GM04504 (cell line): ENCODE data around the gene EXOSC3.
A peak's percentile ranks its signal among the peaks of the same experiment; 100 is the strongest.
"Not testable (repeated sequence)": the region's sequence is repeated elsewhere in the genome, so short reads cannot be mapped to it uniquely, and the experiment has no call there.

ENCODE experiments used
- DNase-seq: peaks from one replicate; pipeline ENCODE4 v3.0.0-alpha.2; 2012; ENCODE audit warnings: low read depth

EXOSC3 gene

DNA sequence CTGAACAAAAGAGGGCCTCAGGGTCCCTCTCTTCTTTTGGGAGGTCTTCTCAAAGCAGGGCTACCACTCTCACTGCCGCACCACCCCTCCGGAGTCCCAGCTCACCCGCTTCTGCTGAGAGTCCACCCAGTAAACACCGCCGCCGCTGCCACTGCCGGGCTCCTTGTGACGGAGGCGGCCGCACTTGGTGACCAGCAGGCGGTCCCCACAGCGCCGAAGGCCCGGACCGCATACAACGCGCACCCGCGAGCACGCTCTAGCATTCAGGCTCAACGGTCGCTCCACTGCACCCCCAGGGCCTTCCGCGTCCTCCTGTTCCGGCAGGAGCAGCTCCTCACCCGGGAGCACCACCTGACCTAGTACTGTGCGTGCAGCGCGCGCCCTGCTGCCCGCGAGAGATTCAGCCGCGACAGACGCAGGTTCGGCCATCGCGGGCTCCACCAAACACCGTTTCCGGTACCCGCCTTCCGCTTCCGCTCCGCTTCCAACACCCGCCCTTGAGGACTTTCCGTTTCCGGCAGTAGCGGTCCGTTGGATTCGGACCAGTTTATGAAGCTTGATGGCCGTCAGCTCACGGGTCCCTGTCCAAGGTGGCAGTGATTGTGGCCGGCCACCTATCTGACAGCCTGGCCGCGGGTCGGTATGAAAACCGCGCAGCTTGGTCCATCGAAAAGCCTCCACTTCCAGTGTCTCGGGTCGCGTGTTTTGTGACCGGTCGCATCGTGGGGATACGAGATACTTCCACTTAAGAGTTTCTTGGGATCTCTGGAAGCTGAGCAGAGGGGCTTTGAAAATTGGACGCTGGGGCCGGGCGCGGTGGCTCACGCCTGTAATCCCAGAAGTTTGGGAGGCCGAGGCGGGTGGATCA lies at the start of gene EXOSC3:
Gene EXOSC3 (minus strand): TSS at position 449 of the 868 bp plus-strand sequence. CDS start 20 bp downstream, at position 429.
- peak; percentile 84 for DNase-seq

DNA sequence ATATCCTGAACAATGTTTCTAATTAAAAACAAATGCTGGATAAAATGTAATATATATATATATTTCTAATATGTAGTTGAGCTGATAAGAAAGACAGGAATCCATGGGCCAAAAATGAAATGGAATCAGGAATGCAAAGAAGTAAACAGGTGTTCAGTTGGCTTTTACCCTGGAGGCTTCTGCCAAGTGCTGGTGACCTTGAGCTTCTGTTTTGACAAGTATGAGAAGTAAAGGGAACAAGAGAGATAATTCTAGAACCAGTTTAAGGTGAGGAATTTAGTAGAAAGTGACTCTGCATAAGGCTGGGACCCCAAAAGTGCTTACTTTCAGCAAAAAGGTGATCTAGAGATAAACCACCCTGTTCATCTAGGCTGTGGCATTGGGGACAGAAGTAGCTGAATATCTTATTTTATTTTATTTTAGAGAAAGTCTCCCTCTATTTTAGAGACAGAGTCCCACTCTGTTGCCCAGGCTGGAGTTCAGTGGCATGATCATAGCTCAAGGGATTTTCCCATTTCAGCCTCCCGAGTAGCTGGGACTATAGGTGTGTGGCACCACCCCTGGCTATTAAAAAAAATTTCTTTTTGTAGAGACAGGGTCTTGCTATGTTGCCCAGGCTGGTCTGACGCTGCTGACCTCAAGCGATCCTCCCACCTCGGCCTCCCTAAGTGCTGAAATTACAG lies 42.8 kb upstream of the EXOSC3 start:
- no peak for DNase-seq

DNA sequence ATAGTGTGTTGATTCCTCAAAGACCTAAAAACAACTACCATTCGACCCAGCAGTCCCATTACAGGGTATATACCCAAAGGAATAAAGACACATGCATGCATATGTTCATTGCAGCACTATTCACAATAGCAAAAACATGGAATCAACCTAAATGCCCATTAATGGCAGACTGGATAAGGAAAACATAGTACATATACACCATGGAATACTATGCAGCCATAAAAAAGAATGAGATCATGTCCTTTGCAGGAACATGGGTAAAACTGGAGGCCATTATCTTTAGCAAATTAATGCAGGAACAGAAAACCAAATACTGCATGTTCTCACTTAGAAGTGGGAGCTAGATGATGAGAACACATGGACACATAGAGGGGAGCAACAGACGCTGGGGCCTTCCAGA lies 40.3 kb upstream of the EXOSC3 start:
- DNase-seq = not testable (repeated sequence)

DNA sequence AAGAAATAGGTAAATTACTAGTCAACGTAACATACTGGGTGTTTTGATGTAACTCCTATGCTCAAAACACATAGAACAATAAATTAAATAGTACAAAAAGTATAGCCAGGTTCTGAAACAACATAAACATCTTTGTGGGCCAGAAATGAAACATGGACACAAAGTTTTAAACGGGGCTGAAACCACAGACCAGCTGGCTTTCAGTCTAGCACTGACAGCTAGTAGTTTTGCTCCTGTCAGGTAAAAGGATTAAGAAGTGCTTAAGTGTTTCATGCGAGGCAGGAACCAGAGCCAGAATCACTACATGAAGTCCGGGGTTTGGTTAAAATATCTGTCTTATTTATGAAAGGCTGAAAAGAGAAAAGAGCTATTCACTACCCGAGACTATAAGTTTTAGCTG lies 35.3 kb upstream of the EXOSC3 start:
- no peak for DNase-seq

DNA sequence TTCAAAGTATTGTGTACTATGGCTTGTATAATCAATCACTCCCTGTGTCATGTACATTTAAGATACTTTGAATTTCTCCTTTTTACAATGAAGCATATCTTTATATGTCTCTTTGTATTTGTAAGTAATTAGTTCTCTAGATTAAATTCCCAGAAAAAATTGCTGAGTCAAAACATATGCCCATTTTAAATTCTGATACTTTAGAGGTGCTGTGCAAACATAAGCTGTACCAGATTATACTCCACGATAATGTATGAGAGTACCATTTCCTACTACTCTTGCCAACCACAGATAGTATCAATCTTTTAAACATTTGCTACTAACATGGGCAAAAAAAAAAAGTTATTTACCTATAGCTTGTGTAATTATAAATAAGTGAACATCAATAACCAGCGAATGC lies 34.0 kb upstream of the EXOSC3 start:
- DNase-seq = no peak

DNA sequence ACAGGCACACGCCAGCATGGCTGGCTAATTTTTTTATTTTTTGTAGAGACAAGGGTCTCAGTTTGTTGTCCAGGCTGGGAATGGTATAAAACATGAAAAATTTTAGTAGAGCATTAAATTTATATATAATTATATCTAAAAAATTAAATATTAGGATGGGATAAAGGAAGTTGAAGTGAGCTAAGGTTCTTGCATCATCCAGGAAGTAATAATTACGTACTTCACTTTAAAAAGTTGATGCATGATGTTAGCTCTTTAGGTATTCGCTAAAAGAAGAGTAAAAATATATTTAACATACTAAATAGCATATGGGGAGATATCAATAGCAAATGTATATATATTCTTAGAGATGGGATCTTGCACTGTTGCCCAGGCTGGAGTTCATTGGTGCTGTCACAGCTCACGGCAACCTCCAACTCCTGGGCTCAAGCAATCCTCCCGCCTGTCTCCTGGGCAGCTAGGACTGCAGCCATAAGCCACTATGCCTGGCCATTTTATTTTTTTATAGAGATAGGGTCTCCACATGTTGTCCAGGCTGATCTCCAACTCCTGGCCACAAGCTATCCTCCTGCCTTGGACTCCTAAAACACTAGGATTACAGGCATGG lies 28.0 kb upstream of the EXOSC3 start:
- no peak for DNase-seq

DNA sequence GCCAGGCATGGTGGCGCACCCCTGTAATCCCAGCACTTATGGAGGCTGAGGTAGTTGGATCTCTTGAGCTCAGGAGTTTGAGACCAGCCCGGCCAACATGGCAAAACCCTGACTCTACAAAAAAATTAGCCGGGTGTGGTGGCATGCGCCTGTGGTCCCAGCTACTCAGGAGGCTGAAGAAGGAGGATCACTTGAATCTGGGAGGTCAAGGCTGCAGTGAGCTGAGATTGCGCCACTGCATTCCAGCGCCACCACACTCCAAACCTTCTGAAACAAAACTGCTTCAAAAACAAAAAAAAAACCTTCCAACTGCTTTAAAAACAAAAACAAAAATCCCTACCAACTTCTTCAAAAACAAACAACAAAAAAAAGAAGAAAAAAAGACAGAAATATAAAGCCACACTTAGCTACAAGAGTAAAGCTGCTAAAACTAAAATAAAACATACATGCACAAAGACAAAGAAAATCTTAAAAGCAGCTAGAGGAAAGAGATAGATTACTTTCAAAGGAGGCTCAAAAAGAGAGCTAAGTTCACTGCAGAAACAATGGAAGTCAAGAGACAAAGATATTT lies 27.1 kb upstream of the EXOSC3 start:
- DNase-seq = no peak

DNA sequence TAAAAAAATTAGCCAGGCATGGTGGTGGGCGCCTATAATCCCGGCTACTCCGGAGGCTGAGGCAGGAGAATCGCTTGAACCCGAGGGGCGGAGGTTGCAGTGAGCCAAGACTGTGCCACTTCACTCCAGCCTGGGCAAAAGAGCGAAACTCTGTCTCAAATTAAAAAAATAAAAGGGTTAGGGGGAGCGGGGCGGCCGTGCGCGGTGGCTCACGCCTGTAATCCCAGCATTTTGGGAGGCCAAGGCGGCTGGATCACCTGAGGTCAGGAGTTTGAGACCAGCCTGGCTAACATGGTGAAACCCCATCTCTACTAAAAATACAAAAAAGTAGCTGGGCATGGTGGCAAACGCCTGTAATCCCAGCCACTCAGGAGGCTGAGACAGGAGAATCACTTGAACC lies 24.8 kb upstream of the EXOSC3 start:
- not testable (repeated sequence) for DNase-seq

DNA sequence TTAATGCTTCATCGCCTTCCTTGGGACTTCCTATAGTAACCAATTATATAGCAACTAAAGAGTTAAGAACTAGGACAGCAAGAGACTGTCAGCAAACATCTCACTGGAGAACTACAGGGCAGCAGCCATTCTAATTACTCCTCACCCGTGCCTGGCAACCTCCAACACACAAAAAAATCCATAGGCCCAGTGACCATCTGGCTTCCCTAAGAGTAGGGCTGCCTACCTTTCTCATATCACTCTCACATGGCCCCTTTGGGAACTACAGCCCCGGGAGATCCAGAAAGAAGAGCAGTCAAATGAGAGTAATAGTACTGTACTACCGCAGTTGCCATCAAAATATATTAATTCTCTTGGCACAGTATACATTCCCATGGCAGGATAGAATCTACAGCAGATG lies 21.4 kb upstream of the EXOSC3 start:
- no peak for DNase-seq

DNA sequence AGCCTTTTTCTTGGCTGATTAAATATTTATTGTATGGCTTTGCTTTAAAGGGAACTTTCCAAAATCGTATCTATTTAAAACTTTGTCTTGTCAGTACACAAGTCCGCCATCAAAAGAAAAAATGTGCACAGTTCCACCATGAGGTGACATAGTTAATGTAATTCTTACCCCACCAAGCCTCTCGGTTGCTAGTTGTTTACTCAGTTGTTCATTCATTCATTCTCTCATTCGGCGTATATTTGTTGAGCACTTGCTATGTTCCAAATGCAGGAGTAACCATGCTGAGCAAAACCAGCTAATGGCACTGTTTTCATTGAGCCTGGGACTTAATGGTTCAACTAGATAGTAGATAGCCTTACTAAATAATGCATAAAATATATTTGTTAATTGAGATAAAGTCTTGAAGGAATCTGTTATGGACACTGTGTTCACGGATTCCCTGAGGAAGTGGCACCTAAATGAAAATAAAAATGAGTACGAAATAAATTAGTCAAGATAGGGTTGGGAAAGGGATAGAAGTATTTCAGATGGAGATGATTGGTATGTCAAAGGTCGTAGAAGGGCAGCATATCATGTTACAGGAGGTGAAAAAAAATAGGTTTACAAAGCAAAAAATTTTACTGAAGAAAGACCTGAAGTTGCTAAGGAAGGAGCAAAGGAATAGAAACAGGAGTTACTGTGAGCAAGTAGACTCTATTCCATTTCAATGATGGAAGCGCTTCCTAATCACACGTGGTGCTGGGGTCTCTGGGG lies 17.3 kb upstream of the EXOSC3 start:
- DNase-seq = no peak

DNA sequence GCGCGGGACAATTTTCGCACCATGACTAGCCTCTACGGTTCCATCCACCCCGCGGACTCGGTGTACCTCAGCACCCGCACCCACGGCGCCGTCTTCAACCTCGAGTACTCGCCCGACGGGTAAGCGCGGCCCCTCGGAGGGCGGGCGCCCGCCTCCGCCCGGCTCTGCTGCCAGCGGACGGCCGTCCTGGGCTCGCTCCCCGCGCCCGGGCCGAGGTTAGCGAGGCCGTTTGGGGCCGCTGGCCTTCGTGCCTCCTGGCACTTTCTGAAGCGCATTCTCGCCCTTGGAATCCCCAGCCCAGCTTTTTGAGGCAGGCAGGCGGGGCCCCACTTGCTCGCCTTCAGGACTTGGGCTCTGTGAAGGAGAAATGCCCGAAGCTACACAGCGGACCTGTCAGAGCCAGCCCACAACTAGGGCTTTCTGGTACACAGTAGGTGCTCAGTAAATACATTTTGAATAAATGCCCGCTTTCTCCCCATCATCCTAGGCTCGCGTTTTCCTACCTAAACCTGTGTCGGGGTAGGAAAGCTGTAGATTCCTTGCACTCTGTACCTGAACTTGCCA lies 16.5 kb upstream of the EXOSC3 start:
- DNase-seq = no peak

DNA sequence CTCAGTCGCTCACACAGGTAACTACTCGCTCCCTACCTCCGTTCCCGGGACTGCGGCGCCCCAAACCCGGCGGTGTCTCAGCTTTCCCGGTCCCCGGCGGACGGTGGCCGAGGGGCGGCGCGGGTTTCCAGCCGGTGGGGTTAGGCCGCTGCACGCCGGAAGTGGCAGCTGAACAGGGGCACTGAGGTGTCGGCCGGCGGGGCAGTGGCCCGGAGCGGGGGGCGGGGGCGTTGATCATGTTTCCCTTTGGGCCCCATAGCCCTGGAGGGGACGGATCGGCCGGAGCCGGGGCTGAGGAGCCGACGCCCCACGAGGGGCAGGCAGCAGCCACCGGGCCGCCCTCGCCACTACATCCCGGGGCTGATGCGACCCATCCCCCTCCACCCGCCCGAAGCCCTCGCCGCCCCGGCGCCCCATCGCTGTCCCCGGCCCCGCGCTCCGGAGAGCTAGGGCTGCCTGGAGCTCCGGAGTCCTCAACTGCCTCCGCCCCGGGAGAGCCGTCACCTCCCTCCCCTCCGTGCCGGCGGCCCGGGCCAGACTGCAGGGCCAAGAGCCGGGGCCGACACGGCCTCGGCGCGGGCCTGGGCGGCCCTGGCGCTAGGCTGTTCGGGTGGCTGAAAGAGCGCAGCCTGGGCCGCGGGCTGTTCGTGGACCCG lies 15.9 kb upstream of the EXOSC3 start, which contains the start of gene DCAF10:
Gene DCAF10 (plus strand): TSS at position 167 of the 656 bp plus-strand sequence. CDS start 70 bp downstream, at position 237.
- peak; percentile 62 for DNase-seq

DNA sequence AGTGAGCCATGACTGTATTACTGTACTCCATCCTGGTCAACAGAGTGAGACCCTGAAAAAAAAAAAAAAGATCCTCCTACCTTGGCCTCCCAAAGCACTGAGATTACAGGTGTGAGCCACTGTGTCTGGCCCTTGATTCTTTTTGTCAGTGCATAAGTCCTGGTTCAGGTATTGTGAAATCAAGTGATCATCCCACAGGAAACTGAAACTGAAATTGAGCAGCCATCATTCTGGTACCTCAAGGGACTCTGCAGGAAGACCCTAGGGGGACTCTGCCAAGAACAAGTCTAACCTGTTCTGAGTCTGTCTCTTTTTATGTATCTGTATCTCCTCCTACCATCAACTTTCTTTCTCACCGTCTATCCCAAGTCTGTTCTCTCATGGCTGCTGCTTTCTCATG lies 13.8 kb upstream of the EXOSC3 start:
- DNase-seq = no peak

DNA sequence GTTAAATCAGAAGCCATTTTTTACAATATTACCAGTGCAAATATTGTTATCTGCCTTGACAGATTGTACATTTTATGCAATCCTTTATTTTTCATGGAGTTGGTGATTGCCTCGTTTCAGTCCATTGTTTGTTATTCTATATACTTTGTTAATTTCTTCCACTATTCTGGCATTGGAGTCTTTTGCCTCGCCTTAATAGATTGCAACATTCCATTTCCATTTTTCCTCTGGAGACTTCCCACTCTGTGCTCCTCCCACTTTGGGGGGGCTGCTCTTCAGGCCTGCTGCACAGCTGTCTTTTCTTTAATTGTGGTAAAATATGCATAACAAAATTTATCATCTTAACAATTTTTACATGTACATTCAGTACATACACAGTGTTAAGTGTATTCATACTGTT lies 11.4 kb upstream of the EXOSC3 start:
- no peak for DNase-seq

DNA sequence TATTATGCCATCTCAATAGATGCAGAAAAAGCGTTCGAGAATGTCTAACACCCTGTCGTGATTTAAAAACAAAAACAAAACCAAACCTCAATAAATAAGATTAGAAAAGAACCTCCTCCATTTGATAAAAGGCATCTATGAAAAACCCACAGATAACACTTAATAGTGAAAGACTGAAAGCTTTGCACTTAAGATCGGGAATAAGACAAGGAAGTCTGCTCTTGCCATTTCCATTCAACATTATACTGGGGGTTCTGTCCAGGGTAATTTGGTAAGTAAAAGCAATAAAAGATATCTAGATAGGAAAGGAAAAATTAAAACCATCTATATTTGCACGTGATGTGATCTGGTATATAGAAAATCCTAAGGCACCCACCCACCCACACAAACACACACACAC lies 7.3 kb upstream of the EXOSC3 start:
- DNase-seq = no peak

DNA sequence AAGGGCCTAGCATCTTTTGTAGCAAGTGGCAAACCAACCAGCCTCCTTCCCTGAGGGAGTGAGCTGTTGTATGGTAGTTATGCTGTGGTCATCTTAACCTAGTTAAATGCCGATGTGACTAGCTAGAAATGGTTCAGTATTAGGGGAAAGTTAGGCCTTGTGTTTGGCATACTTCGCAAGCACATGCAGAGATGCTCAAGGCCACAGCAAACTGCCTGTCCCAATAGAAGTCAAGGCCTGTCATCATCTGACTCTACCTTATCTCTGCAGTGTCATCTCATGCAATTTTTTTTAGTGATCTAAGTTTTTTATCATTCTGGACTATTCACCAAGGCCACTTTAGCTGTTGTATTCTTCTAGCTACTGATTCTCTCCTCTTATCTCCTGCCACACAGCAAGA lies 5.2 kb upstream of the EXOSC3 start:
- no peak for DNase-seq

DNA sequence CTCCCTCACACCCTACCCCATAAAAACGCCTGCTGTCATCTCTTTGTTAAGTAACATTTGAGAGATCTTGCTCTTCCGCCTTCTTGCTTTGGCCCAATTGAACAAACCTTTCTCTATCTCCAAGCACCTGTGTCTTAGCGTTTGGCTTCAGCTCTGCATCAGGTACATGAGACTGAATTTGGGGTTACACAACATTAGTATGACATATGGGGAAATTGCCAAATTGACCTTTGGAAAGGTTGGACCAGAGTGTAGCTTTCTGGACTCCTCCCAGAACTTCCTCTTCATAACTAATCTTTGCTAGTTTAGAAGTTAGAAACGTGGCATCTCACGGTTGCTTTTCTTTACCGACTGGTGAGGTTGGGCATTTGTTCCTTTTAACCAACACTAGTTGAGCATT lies 3.5 kb upstream of the EXOSC3 start:
- no peak for DNase-seq

DNA sequence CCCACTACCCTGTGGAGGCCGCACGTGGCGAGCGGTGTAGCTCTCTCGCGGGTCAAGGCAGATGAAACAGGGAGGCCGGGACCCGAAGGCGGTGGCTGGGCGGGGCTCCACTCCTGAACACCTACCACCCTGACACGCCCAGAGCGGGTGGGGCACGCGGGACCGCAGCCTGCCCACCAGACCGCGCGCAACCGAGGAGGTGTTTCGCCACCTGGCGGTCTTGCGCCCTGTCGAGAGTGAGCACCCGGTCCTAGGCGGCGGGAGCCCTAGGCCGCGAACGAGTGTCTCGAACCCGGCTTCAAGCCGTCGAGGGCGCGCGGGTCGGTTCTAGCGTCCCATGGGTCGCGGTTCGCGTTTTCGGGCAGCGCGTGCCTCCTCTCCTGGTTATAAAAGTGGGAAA lies 2.2 kb upstream of the EXOSC3 start:
- DNase-seq = no peak

DNA sequence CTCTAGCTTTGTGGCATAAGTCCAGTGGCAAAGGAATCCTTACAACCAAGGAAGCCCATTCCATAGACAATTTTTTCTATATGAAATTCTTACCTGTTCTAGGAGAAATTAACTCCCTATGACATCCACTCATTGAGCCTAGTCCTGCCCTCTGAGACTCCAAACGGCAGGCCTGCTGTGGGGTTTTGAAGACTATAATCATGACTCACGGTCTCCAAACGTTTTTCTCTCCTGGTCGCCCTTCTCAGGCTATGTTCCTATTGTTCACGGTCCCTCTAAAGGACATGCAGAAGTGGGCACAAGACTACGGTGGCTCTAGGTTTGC lies 611 bp downstream of the EXOSC3 start:
- DNase-seq = no peak

DNA sequence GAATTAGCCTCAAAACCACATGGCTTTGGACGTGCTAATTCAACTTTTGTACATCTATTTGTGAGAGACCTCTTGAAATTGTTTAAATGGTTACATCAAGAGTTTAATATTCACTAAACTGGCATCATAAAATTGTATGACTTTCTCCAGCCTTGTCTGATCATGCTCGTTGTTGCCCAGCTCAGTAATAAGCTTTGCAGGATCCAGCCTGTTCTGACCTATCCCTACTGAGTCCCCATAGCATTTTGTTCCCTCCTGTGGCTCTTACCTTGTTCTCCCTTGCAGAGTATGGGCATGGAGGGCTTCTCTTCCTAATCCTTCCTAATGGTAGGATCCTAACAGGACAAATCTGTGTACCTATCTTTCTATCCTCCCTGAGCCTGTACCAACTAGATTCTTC lies 6.3 kb downstream of the EXOSC3 start:
- no peak for DNase-seq

DNA sequence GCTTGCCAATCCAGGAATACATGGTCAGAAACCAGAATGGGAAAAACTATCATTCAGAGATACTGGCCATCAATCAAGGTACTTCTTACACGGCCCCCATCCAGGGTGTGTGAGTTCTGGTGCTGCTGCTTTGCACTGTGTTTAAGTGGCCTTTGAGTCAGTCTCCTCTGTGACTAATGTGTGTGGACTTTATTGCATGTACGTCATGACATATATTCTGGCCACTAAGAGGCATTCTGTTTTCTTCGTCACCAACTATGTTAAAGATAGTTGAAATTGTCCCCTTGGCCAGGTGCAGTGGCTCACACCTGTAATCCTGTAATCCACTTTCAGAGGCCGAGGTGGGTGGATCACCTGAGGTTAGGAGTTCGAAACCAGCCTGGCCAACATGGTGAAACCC lies 8.5 kb downstream of the EXOSC3 start:
- DNase-seq = no peak
